ENCODE data around the gene IGSF9.

IGSF9 gene

DNA sequence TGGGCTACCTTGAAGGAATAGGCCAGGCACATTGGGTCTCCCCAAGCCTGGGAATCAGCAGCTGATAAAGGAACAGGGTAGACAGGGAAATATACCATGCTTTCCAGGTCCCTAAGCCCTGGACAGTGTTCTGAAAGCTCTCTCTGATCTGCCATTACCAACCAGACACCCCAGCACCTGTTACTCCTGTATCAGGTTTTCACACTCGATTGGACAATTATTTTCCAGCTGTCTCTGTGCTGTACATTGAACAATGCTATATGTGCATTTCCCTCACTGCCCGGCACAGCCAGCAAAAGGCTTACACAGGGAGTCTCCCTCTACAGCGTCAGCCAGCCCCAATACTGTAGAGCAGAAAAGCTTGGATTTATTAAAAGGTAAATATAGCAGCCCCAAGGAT is 50.1 kb downstream of the IGSF9 start:
- DNase-seq: no peak

DNA sequence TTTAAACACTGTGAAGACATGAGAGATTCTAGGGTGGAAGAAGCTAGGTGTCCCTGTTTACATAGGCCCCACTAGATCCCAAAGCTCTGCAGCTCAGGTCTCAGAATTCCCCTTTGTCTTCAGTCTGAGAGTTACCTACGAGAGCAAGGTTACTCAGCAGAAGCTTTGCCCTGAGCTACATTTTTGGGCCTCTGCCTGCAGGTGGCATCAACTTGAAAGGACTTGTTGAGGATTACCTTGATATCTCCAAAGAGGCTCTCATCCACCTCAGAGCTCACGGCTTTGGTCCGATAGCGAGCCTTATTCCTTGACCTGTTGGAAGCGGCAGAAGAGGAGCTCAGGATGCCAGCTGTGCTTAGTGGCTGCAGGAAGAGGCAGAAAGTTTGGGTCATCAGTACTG is 52.5 kb downstream of the IGSF9 start:
- no peak for DNase-seq

DNA sequence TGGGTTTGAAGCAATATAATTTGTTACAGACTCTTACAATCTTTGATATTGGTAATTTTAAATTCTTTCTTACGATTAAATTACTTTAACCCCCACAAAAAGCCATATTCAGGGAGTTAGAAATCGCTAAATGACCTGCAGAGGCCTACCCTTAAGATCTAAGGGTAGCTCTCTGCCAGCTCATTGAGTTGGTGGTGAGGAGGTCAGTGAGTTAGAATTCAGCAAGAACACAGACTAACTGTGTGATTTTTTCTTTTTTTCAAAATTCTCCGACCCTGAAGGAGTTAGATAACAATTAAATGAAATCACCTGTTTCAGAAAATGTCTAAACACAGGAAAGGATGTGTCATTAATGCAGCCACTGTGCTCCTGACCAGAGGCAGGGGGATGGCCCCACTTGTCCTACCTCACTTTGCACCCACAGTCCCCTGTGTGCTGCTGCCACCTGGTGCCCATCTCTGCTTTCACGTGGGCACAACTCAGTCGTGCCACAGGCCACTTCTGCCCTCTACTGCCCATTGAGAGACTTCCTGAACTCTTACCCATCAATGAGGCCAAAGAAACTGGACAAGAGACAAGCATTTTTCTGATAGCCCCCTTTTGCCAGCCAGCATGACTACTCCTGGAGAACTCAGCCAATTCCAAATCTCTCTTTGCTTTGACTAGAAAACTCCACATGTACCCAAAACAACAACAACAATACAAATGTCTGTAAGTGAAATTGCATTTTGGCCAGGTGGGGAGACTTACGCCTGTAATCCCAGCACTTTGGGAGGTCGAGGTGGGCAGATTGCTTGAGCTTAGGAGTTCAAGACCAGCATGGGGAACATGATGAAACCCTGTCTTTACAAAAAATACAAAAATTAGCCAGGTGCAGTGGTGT is 53.9 kb downstream of the IGSF9 start:
- peak; percentile 72 for DNase-seq

DNA sequence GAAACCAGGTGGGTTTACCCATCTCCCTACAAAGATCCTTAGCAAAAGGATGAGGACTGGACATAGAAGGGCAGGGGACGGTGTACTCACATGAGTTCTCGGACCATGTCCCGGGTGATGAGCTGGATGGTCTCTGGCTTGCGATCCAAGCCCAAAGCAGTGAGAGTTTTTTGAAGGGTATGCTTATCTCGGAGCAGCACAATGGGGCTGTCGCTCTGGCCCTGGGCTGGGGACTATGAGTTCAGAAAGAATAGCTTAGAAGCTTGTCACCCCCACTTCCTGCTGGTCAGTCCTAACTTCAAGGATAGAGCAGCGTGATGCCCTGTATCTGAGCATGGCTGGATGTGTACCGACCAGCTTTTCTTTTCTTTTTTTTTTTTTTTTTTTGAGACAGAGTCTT is 55.0 kb downstream of the IGSF9 start:
- no peak for DNase-seq

DNA sequence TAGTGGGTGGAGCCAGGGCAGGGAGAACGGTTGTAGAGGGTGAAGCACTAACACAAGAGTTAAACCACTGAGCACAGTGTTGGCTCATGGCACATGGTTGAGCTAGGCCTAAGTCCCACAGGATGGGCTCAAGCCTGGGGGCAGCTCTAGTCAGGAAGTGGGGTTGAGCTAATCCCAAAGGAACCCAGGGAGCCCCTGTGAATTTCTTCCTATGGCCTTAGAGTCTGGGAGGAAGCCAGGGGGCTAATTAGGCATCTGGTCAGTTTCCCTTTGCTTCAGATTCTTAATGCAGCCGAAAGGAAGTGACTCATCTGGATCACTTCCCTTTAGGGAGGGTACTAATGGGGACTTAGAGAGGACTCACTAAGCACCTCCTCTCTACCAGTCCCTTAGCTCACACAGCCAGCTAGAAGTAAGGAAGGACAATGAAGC is 55.6 kb downstream of the IGSF9 start:
- no peak for DNase-seq

DNA sequence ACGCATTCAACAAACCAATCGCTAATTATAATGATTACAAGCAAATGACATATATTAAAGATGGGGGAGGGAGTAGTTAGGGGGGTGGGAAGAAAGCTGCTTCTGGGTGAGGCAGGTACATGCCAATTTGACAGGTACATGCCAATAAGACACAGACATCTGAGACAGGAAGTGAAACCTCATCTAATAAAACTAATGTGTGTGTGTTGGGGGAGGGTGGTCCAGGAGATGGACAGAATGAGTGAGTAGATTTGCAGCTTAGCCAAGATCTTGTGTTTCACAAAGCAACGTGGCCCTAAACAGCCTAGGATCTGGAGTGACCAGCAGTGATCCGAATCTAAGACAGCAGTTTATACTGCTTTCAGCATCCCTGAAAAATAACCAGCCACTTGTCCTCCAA is 56.2 kb downstream of the IGSF9 start:
- DNase-seq: no peak

DNA sequence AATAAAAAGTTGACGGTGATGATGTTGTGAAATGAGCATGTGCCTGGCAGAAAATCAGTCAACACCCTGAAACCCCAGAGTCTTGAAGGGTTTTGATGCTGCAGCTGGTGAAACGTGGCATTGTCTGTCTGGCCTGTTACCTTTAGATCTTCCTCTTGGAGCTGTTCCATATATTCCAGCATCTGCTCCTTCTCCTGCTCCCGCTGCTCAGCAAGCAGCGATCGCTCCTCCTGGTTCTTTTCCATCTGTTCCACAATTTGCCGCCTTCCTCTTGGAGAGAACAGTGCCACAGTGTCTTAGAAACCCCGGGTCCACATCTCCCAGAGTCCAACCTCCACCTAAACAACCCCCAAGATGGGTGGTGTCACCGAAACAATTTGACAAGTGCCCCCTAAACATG is 61.1 kb downstream of the IGSF9 start:
- no peak for DNase-seq

DNA sequence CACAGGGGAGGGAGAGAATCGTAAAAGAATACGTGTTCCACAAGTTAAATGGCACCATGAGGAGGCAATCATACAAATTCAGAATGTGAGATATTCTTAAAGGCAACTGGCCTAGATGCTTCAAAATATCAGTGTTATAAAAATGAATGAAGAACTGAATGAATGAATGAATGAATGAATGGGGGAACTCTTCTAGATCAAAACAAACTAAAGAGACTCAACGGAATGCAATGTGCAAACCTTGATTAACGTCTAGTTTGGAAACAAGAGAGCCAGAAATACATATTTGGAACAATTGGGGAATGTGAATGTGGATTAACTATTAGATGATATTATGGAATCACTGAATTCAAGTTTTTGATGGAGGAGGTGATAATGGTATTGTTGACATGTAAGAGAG is 62.3 kb downstream of the IGSF9 start:
- no peak for DNase-seq

DNA sequence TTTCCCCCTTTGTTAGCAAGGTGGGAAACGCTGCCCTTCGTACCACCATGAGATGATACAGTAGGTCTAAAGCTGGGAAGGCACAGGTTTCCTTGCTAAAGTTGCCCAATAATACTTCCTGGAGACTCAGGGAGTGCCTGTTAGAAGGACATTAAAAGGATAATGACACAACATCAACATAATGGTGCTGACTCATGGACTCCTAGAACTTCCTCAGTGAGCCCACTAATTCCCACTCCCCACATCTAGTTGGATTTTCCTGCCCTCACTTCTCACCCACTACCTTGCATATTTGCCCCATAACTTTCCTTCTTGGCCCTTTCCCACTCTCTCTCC is 62.9 kb downstream of the IGSF9 start:
- DNase-seq: no peak

DNA sequence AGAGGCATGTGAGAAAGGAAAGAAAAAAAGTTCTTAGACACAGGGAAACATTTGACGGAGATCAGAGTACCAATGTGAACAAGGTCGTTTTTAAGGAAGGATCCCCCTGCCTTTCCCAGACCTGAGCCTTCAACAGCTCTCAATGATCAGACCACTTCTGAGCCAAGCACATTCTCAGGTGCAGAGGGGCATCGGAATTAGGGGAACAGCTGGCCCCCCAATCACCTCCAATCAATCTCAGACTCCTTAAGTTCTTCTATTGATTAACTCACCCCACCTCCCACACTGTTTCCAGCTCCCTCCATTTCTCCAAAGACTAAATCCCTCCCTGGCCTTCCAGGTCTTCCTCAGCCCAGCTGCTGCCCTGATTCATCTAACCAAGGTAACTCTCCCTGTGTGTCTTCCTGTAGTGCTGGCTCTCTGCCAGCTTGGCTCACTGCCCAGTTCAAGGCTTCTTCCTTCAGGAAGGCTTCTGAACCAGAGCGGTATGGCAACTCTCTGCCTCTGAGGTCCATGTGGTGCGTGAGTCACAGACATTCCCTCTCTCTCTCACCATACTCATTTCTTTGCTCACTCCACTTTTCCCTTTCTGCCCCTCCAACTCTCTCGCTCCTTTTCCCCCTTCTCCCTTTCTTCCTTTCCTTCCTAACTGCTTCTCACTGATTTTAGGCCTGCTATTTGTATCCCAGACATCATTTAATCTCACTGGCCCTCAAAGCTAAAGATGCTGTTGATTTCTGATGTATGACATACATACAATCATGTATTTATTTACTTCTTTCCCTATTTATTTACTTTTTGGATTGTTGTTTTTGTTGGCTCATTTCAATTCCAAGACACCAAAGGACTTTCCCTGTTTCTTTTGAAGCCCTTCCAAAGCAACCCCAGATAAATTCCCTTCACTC is 63.5 kb downstream of the IGSF9 start:
- no peak for DNase-seq

DNA sequence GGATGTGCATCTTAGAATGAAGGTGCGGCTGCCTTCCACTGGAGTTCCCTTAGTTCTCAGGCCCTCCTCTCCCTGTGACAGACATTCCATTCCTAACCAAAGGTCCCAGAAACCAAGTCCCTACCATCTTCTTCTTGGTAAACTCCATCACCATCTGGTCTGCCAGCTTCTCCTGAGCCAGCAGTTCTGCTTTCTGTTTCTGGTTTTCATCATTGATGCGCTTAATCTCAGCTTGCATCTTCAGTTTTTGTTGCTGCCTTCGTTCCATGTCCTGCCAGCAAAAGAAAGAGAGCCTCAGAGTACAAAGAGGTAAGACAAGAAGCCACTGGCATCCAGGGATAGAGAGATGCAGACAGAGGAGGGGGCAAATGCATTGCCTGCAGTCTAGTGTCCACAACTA is 65.0 kb downstream of the IGSF9 start:
- no peak for DNase-seq

DNA sequence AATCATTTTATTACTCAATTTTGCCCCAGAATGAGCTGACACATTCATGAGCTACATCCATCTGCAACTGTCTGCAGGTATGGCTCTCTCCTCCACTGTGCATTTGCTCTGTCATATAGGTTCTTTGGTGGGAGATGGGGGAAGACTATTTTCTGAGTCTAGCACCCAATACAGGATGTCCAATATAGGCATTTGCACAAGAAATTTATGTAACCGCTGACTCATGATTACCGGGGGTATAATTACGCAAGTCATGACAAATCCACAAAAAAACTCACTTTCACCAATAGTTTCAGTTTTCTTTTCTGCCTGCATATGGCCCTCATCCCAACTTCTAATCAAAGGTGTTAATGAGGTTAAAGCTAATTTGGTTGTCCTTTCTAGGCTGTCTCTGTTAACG is 65.4 kb downstream of the IGSF9 start:
- no peak for DNase-seq

DNA sequence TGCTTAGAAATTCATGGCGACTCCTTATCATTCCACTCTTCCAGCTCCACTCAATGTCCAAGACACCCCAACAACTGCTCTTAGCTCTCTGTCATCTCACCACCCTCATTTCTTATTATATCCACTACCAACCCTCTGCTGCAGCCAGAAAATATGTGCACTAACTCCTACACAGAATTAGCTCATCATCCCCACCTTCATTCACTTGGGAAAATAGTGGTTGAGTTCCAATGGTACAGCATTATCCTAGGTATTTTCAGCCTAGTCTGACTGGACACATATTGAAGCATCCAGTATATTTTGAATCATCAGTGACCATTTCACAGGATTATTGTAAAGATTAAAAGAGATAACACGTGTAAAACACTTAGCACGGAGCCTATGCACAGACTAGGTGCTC is 66.3 kb downstream of the IGSF9 start:
- DNase-seq: no peak

DNA sequence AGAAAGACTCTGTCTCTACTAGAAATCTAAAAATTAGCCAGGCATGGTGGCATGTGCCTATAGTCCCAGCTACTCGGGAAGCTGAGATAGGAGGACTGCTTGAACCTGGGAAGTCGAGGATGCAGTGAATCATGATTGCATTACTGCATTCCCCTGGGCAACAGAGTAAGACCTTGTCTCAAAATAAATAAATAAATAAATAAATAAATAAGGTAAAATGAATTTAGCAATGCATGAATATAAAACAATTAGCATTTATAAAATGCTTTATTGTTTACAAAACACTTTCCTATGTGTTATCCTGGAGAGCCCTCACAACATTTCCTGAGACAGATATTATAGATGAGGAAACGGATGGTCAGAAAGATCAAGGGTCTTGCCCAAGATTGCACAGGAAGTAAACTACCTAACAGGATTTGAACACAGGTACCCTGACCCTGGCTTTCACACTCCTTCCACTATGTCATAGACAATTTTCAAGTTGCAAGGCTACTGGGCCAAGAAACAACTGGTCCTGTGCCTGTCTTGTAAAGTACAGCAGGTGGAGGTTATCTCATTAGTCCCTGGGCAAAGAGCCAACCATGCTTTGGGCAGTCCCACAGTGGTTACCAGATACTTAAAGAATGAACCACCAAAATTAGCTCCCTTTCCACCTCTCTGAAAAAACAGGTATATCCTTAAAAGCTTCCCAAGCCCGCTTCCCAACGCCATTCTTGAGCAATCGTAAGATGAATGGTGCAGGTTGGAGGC is 67.5 kb downstream of the IGSF9 start:
- DNase-seq: no peak

Data from activated CD8-positive, alpha-beta memory T cell treated with anti-CD3 and anti-CD28 coated beads, Interleukin-2, amount 50 U/mL, for 4 hours (primary cell).